Gastrocnemius medialis (tissue), 4 donors: ENCODE measurements around the gene GPR78. TPM values are rescaled to one million over a fixed set of nuclear protein-coding genes. Genes with fewer than 3 reads are reported as not detected.

Experiments
- ATAC-seq, 2 donors: fragments of 150-250 bp; one replicate each; pipeline ENCODE4 v1.9.1; 2016
- DNase-seq, 2 donors: peaks; one replicate each; pipeline ENCODE4 v3.0.0-alpha.2; 2019
- H3K27ac ChIP-seq, 4 donors: fragments of 200-600 bp; sonication (generic); 1 replicate in 1 of 4; 2 replicates in 3 of 4; pipeline ENCODE4 v1.5.1; 2016 to 2018; ENCODE audit warnings: mild to moderate bottlenecking in 2 of 4, moderate library complexity in 1 of 4
- H3K27me3 ChIP-seq, 3 donors: fragments of 200-600 bp; sonication (generic) in 2 of 3; 1 replicate in 1 of 3; 2 replicates in 2 of 3; pipeline versions ENCODE4 v1.5.1 to v1.6.0; 2016 to 2019; ENCODE audit warnings: mild to moderate bottlenecking in 1 of 3, moderate library complexity in 1 of 3
- H3K36me3 ChIP-seq, 2 donors: fragments of 200-600 bp; sonication (generic) in 1 of 2; one replicate each; pipeline ENCODE4 v1.5.1; 2017 to 2018
- H3K4me1 ChIP-seq, 2 donors: fragments of 200-600 bp; sonication (generic) in 1 of 2; one replicate each; pipeline ENCODE4 v1.5.1; 2016 to 2017; ENCODE audit warnings: mild to moderate bottlenecking in 2 of 2
- H3K4me3 ChIP-seq, 4 donors: fragments of 200-600 bp; sonication (generic) in 3 of 4; 1 replicate in 1 of 4; 2 replicates in 3 of 4; pipeline ENCODE4 v1.5.1; 2016 to 2019; ENCODE audit warnings: mild to moderate bottlenecking in 2 of 4
- H3K9me3 ChIP-seq, 3 donors: fragments of 200-600 bp; sonication (generic) in 2 of 3; 1 replicate in 1 of 3; 2 replicates in 2 of 3; pipeline ENCODE4 v1.5.1; 2016 to 2019
- CTCF ChIP-seq, 5 experiments: fragments of 450-650 bp in 3 of 5; fragments of 200-600 bp in 2 of 5; sonication (generic) in 2 of 5; IDR thresholded peaks in 4 of 5; conservative IDR thresholded peaks in 1 of 5; 1 replicate in 4 of 5; 2 replicates in 1 of 5; pipeline ENCODE4 v1.5.1; 2016 to 2019; ENCODE audit warnings: antibody characterized with exemption in 5 of 5, mild to moderate bottlenecking in 3 of 5, moderate library complexity in 3 of 5
- POLR2A ChIP-seq, 2 donors: fragments of 450-650 bp; IDR thresholded peaks; one replicate each; pipeline ENCODE4 v1.6.1; 2017; ENCODE audit warnings: antibody characterized with exemption in 2 of 2, mild to moderate bottlenecking in 2 of 2, moderate library complexity in 2 of 2
- in situ Hi-C, 4 donors: fragments of 200-750 bp; cut with MboI; loops; one replicate each; pipeline versions ENCODE4 v1.15.0 to v1.8.0; 2017; ENCODE audit warnings: low sequenced_read_pairs in 4 of 4
- intact Hi-C: fragments of 100-400 bp; cut with DNase I; formaldehyde crosslinking; loops from one replicate; pipeline ENCODE4 v1.15.1; 2023; ENCODE audit warnings: low total_unique reads
- total RNA-seq, 4 donors: library from RNA; depleted of rRNA; stranded (reverse); fragments of >200 nt; gene quantifications; one replicate each; pipeline versions ENCODE4 v1.1.0 to v1.2.3, GENCODE V29; 2016

GPR78 gene
- total RNA-seq, 4 donors from 2014 or later: not detected

DNA sequence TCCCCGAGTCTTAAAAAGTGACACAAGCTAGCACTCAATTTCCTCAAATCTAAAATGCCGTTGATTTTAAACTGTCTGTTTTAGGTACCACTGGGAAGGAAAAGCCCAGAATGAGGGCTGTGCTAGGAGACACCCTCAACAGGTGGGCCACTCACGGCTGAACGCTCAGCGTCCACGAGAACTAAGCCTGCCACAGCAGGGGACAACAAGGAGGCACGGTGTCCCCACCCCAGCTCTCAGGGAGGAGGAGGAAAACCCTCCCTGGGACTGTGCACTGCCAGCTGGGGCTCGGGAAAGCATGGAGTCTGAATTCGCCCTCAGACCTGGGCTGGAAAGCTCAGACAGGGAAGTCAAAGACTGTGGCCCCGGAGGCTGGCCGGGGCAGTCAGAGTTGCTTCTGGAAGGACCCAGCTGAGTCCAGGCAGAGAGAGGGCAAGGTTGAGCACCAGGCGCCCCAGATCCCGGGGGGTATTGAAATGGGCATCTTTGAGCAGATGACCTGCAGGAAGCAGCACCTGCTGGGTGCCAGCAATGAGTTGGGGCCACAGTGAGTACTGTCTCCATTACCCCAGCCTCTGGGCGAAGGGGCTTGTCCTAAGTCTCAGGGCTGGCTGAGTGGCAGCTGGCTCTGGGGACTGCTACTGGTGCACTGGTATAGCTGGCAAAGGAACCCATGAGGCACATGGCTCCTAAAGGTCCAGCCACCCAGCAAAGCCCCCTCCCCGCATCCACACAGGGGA is 11.6 kb downstream of the GPR78 start:
- Histone ChIP-seq H3K27ac (no peak overlapping the region), H3K4me3 (no peak overlapping the region), H3K36me3 (no peaks in the 10 kb centered on the region), H3K27me3 (peaks cover 33 to 48% (median 40%) of the 10 kb centered on the region in 3 donors), H3K4me1 (no peaks in the 10 kb centered on the region), H3K9me3 (no peaks in the 10 kb centered on the region)
- ATAC-seq: no peak
- TF ChIP-seq CTCF (IDR thresholded peaks at IDR 0.05 in 4 of 5, conservative IDR thresholded peaks at IDR 0.05 in 1 of 5) (no peak), POLR2A (IDR thresholded peaks at IDR 0.05) (no peak)
- in situ Hi-C loops (loop anchor here in 1 of 4 donors (10.0 kb wide), 1 partner anchor 127 kb away; no protein-coding TSS in a partner anchor), intact Hi-C loops (loop anchor here (5.0 kb wide), 1 partner anchor 349 kb away; no protein-coding TSS in a partner anchor)
- DNase-seq: no peak

DNA sequence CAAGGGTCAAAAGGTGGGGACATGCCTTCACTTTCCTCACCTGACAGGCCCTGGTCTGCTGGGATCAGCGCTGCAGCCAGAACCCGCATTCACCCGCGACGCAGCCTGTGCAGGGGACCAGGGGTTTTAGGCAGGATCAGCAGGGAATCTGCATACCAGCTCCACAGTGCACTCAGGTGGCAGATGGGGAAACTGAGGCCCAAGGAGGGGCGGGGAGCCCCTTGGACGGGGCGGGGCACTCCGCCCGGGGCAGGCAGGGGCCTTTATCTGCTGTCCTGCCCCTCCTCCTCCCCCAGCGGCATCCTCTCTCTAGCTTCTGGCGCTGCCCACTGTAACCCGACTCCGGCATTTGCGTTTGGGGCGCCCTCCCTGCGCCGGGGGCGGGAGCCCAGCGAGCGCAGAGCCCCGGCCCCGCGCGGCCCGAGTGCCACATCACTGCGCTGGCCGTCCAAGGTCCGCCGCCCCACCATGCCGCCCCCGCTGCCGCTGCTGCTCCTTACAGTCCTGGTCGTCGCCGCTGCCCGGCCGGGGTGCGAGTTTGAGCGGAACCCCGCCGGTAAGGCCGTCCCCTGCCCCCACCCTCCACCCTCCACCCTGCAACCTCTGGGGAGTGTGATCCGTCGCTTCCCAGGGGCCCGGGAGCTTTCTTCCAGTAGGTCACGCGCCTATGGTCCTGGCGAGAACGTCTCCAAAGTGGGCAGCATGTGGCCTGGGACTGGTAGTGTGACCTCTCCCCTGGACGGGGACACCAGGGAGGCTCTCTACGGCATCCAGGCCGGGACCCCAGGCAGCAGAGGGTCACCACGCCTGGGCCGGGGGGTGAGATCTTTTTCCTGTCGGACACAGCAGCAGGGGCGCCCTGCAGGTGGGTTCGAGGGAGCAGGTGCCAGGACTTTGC is 12.4 kb downstream of the GPR78 start, which contains the start of gene CPZ:
CPZ (plus strand) TSS at position 400 of the 898 bp plus-strand sequence; CDS start at position 469, 69 bp downstream.
- intact Hi-C loops: loop anchor here (5.0 kb wide), 1 partner anchor 350 kb away; no protein-coding TSS in a partner anchor
- no peaks in the 10 kb centered on the region for H3K36me3 ChIP-seq
- H3K9me3 ChIP-seq: no peaks in the 10 kb centered on the region
- DNase-seq: no peak
- peaks cover 33 to 41% (median 36%) of the 10 kb centered on the region in 3 donors for H3K27me3 ChIP-seq
- ATAC-seq: no peak
- in situ Hi-C loops: loop anchor here in 1 of 4 donors (10.0 kb wide), 1 partner anchor 128 kb away; no protein-coding TSS in a partner anchor
- TF ChIP-seq POLR2A (IDR thresholded peaks at IDR 0.05) (no peak), CTCF (IDR thresholded peaks at IDR 0.05 in 4 of 5, conservative IDR thresholded peaks at IDR 0.05 in 1 of 5) (no peak)
- no peak within 1 kb of the TSS for H3K4me3 ChIP-seq
- H3K27ac ChIP-seq: no peak within 1 kb of the TSS
- no peaks in the 10 kb centered on the region for H3K4me1 ChIP-seq

DNA sequence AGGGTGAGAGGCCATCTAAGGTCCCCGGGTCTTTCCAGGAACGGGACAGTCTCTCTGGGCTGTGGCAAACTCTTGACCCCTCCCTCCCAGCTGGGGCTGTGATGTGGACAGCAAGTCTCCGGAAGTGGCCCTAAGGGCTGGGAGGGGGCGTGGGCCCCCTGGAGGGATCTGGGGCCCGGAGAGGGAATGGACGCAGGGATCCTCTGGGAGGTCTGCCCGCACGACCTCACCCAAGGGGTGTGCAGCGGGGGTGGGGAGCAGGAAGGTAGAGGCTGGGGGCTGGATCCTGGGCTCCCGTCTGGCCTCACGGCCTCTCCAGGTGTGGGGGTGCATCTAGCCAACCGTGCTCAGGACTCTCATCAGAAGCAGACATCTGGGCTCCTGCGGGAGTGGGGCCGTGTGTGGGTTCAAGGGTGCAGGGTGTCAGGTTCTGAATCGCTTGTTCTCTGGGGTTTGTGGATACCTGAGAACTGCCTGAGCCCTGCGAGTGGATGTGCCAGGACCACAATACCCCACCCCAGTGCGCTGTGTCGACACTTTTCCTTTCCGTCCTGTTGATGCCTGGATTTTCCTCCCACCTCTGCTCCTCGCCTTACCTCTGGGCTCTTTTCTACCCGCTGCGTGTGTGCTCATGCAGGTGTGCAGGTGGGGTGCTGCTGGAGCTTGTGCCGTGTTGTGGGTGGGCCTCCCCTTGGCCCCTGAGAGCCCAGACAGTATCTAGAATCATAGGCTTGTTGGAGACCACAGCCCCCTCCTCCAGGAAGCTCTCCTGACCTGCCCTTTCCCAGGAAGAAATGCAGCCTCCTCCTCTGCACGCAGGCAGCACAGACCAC is 13.3 kb downstream of the GPR78 start:
- in situ Hi-C loops (loop anchor here in 1 of 4 donors (10.0 kb wide), 1 partner anchor 129 kb away; no protein-coding TSS in a partner anchor), intact Hi-C loops (loop anchor here (2.0 to 5.0 kb wide), 2 partner anchors 125 to 351 kb away; no protein-coding TSS in a partner anchor)
- Histone ChIP-seq H3K27ac (no peak overlapping the region), H3K9me3 (no peaks in the 10 kb centered on the region), H3K27me3 (peaks cover 33 to 40% (median 36%) of the 10 kb centered on the region in 3 donors), H3K4me3 (no peak overlapping the region), H3K4me1 (no peaks in the 10 kb centered on the region), H3K36me3 (no peaks in the 10 kb centered on the region)
- DNase-seq (no peak), ATAC-seq (no peak)
- TF ChIP-seq CTCF (IDR thresholded peaks at IDR 0.05 in 4 of 5, conservative IDR thresholded peaks at IDR 0.05 in 1 of 5) (no peak), POLR2A (IDR thresholded peaks at IDR 0.05) (no peak)
